Activated T-cell treated with anti-CD3 and anti-CD28 coated beads for 1 hour (primary cell): ENCODE results near the gene DSTYK.
"Not testable (repeated sequence)": the region's sequence is repeated elsewhere in the genome, so short reads cannot be mapped to it uniquely, and the experiment has no call there.

Source experiments
- DNase-seq: peaks from one replicate; pipeline ENCODE4 v3.0.0-alpha.2; 2020; ENCODE audit warnings: low read depth

The DSTYK gene

DNA sequence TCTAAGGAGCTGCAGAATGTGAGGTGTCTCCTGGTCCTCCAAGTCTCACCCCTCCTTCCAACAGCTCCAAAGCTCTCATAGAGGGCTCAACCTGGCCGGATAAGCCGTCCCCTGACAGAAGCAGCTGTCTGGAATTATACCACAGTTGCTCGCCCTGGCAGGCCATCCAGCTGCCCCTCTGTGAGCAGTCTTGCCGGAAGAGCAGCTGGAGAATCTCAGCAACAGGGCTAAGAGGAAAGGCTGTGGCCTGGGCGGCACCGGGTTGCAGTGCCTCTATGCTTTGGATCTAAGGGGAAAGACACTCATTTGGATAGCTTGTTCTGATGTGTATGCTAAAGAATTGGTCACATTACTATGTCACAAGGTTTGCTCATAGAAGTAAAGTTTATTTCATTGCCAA lies 28.6 kb upstream of the DSTYK start:
- DNase-seq: no peak

DNA sequence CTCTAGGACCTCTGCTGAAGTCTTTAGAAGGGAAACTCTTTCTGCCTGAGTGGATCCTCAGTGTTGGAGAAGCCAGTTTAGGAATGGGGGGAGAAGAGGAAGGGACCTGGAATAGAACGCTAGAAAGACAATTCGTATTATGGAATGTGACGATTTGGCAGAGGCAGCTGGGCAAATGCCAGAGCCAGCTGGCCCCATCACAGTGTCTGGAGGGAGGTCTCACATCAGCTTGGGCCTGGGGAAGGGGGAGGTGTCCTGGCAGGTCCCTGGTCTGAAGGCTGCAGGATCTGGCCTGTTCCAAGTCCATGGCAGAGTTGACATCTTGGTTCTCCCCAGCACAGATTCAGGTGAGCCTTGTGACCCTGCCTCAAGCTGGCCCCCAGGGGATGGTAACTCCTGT lies 27.6 kb upstream of the DSTYK start:
- DNase-seq: no peak

DNA sequence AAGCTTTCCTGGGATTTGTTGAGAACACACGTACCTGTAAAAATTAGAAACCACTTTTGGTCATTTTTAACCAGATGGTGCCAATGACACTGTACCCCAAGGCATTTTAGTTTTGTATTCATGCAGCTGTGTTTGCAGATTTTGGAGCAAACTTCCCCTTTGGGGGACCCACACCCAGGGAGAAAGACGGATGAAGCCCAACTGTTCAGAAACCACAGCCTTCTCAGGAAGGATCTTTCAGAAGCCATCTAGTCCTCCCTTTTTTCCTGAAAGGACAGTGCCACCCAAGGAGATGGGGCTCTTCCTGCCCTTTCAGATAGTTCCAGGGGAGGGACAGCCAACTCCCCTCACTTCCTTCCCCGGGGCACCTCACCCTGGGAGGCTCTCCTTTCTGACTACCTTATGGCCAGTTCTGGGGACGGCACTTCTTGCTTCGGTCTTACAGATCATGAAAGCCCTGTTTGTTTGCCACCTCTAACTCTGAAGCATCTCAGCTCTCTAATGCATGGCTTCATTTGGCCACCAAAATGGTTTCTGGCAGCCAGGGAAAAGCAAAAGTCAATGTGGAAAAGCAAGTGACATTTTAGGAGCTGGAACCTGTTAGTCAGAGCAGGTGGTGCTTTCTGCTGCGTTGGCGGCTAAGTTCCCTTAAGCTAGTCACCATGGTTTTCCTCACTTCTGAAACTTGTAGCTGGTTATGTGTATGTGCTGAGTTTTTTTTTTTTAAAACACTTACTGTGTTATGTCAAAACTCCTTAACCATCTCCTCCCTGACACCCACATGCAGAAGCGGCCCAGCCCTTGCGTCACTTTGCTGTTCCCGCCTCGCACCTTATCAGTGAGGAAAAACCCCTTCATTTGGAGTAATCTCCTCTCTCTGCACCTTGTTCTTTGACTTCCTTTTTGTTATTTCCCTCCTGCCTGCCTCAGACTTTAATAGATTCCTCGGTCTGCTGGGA lies 26.3 kb upstream of the DSTYK start:
- DNase-seq: no peak

DNA sequence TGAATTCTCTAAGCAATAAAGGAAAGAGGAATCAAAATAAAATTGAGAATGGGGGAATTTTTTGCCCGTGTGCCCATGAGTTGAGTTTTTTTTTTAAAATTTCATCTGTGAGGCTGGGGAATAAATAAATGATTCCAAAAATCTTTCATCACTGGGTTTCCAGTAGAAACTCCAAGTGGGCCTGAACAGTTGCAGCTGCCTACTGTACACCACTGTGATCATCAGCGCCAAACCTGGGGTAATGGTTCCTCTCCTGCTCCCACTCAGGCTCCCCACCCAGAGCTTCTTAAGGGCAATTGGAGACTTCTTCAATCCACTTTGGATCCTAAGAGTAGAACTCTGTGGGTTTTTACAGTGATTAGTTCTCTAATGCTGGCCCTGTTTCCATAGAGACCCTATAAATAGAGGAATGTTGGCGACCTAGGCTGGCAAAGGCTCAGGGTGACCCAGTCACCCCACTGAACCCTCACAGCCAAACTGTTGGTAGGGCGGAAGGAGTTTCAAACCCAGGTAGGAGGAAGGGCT lies 25.5 kb upstream of the DSTYK start:
- DNase-seq: no peak

DNA sequence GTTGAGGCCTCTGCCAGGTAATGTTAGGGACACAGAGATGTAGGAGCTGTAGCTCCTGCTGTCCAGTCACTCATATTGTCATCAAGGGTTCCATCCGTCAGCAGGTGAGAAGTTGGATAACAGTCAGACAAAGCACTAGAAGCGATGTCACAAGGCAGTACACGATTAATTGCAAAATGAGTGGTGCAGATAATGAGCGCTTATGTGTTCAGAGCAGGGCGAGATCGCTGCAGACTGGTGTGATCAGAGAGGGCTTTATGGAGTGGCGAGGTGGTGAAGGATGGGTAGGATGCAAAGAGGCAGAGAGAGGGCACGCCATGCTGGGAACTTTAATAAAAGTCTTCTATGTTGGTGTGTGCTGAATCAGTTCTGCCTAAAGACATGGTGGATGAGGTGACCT lies 25.0 kb upstream of the DSTYK start:
- DNase-seq: no peak

DNA sequence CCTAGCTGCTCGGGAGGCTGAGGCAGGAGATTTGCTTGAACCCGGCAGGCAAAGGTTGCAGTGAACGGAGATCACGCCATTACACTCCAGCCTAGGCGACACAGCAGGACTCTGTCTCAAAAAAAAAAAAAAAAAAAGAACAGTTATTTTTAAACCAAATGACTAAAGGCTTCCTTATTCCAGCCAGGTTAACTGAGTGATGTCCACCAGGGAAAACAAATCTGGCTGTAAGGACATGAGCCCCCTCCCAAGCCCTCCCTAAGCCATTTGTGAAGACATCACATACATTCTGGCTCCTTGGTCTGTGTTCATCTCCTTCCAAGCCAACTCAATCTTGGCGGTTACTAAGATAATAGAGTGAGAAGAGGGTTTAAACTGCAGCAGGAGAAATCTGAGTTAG lies 24.4 kb upstream of the DSTYK start:
- no peak for DNase-seq

DNA sequence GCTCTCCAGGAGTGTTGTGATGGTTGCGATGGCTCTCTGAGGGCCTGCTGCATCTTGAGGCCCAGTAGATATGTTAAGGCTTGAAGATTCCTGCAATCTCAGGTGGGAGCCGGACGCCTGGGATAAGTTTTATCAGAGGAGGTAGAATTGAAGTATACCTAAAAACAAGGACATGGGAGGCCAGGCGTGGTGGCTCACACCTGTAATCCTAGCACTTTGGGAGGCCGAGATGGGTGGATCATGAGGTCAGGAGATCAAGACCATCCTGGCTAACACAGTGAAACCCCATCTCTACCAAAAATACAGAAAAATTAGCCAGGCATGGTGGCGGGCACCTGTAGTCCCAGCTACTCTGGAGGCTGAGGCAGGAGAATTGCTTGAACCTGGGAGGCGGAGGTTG lies 22.5 kb upstream of the DSTYK start:
- not testable (repeated sequence) for DNase-seq

DNA sequence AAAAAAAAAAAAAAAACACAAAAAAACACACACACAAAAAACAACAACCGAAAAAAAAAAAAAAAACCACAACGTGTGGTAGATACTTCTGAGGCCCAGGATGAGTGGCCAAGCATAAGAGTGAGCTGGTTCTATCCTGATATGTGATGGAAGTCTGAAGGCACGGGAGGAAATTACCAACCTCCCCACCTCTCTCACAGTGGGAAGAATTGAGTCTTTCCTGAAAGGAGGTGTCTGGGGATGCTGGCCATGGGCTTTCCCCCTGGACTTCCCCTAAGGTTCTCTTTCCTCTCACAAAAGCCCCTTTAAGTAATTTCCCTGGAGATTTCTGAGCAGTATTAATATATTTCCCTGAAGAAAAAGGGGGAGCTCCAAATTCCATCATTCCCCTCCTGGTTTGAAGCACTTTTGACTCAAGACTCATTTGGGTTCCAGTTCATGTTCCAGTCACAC lies 21.5 kb upstream of the DSTYK start:
- no peak for DNase-seq

DNA sequence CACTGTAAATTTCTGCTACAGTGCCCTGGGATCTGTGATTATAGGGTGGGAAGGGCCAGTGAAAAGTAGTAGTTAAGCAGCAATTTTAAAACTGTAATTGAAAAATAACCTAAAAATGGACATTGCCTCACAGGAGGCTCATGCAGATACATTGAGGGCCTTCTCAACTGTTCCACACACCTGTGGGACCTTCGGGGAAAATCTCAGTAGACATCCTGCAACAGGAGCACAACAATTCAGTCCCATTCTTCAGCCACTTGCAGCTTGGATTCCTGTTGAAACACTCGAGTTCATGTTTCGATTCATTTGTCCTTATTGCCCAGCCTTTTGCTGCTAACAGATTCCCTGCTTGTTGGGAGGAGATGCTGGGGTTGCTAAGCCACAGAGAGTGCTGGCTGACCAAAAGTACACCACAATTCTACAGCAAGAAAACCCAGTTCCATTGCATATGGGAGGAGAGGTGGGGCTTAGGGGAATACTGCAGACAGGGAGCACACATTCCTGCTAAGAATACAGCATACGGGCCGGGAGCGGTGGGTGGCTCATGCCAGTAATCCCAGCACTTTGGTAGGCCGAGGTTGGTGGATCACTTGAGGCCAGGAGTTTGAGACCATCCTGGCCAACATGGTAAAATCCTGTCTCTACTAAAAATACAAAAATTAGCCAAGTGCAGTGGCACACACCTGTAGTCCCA lies 20.8 kb upstream of the DSTYK start:
- no peak for DNase-seq

DNA sequence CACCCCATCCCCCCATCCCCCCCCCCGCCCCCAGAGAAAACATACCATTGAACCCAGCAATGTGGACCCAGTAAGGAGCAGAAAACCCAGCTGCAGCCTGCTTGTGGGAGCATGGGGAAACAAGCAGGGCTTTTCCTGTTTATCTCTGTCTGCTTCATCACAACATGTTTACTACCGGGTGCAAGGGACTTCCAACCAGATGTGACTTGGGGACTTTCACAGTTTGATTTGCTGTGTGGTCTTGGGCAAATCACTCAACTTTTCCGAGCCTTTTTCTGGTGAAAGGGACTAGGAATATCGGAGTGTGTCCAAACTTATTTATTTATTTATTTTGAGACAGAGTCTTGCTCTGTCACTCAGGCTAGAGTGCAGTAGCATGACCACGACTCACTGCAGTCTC lies 19.5 kb upstream of the DSTYK start:
- no peak for DNase-seq

DNA sequence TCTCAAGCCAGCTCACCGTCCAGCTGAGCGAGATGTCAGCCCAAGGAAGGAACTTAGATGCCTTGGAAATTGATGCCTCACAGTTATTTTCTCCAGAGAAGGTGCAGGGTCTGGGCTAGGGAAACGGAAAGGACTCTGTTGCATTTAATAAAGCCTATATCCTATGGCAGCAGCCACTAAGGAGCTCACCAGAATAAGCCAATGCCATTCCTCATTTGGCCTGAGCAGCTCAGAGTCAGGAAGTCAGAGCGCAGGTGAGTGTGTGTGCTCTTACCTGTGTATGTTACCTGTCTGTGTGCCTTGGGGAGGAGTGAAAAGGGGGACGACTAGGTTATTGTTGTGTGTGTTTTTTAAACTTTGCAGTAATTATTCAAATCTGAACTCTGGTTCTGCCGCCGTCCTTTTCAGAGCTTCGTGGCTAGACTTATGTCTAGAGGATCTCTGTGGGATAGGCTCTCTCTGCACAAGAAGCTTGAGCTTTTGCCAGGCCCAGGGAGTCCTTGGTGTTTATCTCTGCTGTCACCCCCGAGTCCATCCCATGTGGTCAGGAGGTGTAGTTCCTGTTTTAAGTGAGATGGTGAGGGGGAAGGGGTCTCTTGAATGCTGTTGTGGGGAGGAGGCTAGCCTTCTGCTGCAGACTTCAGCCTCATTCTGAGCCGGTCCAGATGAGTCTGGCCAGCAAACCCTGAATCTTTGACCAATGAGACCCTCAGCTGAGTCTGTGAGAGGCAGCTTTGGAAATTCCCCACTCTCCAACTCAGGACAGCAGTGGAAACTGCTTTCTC lies 18.6 kb upstream of the DSTYK start:
- DNase-seq: no peak

DNA sequence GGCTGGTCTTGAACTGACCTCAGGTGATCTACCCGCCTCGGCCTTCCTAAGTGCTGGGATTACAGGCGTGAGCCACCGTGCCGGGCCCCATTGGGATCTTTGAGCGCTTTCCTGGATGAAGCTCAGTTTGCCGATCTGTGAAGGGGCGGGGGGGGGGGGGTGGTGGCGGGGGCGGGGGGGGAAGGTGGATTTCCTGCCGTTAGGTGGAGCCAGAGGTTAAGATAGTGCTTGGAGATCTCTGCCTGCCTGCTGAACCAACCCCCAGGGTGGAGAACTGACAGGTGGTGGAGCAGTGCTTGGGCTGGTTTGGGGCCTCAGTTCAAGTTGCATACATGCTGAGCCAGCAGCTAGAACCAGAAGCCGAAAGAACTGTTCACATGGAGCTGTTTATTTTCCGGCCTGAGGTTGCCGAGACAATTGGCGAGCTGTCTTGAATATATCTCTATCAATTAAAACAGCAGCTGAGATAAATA lies 17.9 kb upstream of the DSTYK start:
- DNase-seq: peak; percentile 46

DNA sequence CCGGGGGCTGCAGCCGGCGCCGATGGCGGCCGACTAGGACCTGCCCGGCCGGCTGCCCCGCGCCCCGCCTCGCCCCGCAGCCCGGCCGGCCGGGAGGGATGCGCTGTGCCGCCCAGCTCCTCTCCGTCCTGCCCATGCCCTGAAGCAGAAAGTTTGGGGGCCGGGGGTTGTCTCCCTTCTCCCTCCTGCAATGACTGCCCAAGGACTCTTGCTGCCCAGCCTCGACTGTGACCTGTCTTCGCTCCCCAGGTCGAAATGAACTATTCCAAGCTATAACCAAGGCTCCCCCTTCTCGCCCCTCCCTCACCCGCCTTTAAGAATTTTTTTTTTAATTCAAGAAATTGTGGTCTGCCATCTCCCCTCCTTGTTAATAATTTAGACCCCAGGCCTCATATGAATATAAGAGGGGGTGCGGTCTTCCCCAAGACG lies 16.6 kb upstream of the DSTYK start:
- no peak for DNase-seq

DNA sequence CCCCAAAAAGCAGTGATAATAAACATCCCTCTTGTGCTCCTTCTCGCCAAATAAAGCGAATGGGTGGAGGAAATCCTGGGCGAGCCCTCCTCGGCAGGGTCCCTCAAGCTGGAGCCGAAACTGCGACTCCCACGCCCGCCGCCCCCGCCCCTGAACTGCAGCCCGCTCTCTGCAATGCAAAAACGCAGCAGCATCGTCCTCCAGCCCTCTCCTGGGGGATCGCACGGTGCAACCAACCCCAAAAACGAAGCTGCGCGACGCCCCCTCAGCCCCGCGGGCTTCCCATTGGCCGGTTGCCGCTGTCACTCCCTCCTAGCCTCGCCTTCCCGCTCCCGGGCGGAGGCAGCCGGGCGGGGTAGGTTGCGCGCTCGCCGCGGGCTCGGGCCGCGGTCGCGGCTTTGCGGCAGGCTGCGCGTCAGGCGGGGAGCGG lies 16.1 kb upstream of the DSTYK start, which contains the start of gene TMCC2:
TSS of gene TMCC2 (plus strand) at position 363 of the 430 bp plus-strand sequence. CDS start 619 bp downstream, outside the sequence.
- peak; percentile 62 for DNase-seq

DNA sequence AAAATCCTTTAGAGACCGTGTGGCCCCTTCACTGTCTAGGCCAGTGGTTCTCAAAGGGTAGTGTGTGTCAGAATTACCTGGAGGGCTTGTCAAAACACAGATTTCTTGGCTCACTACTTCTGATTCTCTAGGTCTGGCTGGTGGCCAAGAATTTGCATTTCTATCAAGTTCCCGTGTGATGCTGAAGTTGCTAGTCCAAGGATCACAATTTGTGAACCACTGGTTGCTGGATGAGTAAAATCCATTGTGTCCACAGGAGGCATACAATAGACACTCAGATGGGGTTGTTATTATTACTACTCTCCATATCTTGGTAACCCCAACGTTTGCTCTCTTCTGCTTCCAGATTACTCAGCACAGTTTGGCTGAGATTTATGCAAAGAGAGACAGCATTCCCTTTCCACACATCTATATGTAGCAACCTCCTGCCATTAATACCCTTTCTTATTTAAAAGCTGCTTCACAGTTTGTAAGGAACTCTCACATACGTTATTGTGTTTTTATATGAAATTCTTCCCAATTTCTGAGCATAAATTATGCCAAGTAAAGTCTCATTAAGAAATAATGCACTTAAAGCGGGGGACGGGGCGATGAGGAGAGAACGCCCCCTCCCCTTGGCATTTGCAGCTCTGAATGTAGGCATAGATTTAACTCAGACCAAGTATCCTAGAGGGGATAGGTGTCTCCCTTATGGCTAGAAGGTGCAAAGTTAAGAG lies 15.5 kb upstream of the DSTYK start:
- no peak for DNase-seq

DNA sequence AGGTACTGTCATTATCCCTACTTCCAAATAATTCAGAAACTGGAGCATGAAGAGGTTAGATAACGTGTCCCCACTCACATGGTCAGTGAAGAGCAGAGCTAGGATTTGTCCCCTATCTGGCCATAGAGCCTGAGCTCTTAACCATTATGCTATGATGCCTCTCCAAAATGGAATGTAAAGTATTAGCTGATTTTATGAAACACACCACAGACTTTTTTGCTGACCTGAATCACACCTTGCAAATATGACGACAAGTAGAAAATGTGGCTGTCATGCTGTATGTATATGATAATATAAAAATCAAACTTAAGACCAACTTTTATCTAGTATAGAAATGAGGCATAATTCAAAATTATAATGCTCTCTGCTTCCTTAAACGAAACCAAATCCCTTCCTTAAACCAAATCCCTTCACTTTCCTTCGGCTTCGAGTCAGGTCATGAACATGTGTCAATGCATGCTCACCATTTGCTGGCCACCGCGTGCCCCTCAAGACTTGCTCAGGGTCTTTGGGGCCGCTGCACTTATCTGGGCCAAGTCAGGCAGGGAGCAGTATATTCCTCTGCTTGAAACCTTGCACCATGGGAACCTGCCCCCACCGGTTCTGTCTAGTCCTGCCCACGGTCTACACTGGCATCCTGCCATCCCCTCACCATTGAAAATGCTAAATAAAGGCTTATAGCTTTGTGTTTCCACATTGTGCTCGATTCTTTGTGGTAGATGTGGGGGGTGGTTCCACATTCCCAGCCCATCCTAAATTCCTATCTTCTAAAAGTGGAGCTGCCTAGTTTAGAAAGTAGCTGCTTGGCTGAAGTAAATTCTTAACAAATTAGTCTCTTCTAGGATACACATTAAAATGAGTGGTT lies 14.6 kb upstream of the DSTYK start:
- DNase-seq: no peak

DNA sequence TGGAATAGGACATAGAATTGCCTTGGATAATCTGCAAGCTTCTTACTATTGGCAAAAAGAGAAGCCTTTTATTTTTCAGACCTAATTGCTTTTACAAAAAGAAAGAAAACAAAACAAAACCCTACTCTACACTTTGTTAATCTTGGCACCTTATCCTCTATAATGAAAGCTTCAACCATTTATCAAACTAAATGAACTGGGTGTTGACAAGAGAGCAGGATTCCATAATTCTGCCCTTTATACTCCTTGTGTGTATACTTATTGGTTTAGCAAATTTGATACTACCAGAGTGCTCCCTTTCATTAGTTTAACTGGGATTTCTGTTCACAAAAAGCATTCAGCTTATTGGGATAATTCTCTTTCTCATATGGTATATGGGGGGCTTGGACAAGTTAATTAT lies 13.2 kb upstream of the DSTYK start:
- no peak for DNase-seq

DNA sequence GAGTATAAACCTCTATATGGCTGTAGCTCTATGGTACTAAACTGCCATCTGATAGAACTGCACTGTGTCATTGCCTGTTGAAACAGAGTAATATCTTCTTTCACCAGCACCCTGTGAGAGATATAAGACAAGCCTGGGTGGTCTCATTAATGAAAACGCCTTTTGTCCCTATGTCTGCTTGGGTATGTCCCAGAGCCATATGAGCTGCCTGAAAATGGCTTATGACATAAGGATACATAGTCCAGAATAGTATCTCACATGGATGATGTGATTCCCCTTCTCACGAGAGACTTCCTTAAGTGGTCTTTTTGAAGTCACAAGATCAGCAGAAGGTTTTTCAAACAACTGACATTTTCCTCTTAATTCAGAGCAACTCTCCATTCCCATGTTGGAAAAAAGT lies 8.9 kb upstream of the DSTYK start:
- DNase-seq: no peak

DNA sequence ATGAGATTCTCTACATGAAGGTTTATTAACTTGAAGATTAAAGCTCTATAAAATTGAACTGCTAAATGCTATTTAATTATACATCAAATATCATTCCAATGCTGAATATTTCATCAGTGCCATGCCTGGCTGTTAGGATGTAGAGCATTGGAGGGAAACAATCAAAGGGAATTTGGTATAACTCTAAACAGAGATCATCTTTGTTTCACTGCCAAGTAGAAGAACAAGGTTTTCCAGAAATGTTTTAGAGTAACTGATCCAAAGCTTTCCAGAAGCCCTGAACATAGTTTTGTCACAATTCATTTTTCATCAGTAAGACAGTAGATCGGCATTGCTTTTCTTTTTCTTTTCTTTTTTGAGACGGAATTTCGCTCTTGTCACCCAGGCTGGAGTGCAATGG lies 5.9 kb upstream of the DSTYK start:
- DNase-seq: no peak

DNA sequence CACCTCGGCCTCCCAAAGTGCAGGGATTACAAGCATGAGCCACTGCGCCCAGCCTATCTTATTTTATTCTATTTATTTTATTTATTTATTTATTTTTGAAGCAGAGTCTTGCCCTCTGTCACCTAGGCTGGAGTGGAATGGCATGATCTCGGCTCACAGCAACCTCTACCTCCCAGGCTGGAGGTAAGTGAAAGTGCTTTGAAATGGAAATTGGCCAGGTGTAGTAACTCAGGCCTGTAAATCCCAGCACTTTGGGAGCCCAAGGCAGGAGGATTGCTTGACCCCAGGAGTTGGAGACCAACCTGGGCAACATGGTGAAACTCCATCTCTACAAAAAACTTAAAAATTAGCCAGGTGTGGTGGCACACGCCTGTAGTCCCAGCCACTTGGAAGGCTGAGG lies 5.1 kb upstream of the DSTYK start:
- DNase-seq: no peak
